Bronchial epithelial cell (primary cell): ENCODE results near the gene HTR4. TPM values are rescaled to one million over a fixed set of nuclear protein-coding genes. Genes with fewer than 3 reads are reported as not detected.
A peak's percentile ranks its signal among the peaks of the same experiment; 100 is the strongest.

ENCODE experiments used
- DNase-seq: peaks from one replicate; pipeline ENCODE4 v3.0.0-alpha.2; 2010; ENCODE audit warnings: low read depth
- FAIRE-seq: peaks from 2 replicates; lab custom pipeline; 2011; peaks lifted over from hg19 to GRCh38; lab: Jason Lieb, UNC
- H3K27me3 ChIP-seq: 2 replicates; pipeline ENCODE4 v1.5.1; 2011; ENCODE audit warnings: low read length; ENCODE audit not compliant: control insufficient read depth, insufficient read depth
- H3K36me3 ChIP-seq: 2 replicates; pipeline ENCODE4 v1.5.1; 2011; ENCODE audit warnings: low read length; ENCODE audit not compliant: control insufficient read depth, insufficient read depth
- H3K4me3 ChIP-seq: 2 replicates; pipeline ENCODE4 v1.5.1; 2011; ENCODE audit warnings: mild to moderate bottlenecking, low read depth, low read length, control low read depth
- total RNA-seq: library from RNA; depleted of rRNA; stranded (reverse); fragments of >200 nt; gene quantifications from 2 replicates; pipeline ENCODE4 v1.2.1, GENCODE V29; 2014
- TF ChIP-seq, protein P1 (sequence below): IDR thresholded peaks from 2 replicates; pipeline ENCODE4 v1.5.1; 2011; ENCODE audit warnings: mild to moderate bottlenecking, moderate library complexity, low read length, control low read depth, inconsistent platforms; ENCODE audit not compliant: insufficient read depth, severe bottlenecking

Gene HTR4
- total RNA-seq, 1 donor from 2014 or later = not detected

DNA sequence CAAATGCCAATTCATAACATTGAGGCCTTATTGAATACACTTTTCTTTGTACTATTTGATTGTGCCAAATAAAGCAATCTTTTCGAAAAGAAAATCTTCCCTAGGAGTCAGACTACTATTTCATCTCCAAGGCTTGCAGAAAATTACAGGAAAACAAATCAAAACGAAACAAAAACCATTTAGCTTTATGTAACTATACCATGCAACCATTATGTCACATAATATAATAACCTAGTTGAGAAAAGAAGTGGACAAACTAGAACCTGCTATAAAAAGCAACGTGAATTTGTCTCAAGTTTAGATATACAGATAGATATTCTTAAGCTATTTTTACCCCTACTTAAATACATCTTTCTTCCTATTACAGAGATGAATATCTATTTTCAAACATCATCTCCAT is 18.0 kb downstream of the HTR4 start:
- TF ChIP-seq, protein P1, sequence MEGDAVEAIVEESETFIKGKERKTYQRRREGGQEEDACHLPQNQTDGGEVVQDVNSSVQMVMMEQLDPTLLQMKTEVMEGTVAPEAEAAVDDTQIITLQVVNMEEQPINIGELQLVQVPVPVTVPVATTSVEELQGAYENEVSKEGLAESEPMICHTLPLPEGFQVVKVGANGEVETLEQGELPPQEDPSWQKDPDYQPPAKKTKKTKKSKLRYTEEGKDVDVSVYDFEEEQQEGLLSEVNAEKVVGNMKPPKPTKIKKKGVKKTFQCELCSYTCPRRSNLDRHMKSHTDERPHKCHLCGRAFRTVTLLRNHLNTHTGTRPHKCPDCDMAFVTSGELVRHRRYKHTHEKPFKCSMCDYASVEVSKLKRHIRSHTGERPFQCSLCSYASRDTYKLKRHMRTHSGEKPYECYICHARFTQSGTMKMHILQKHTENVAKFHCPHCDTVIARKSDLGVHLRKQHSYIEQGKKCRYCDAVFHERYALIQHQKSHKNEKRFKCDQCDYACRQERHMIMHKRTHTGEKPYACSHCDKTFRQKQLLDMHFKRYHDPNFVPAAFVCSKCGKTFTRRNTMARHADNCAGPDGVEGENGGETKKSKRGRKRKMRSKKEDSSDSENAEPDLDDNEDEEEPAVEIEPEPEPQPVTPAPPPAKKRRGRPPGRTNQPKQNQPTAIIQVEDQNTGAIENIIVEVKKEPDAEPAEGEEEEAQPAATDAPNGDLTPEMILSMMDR = no peak
- Histone ChIP-seq H3K4me3 (no peak overlapping the region), H3K36me3 (no peaks in the 10 kb centered on the region), H3K27me3 (peaks cover 1% of the 10 kb centered on the region)
- FAIRE-seq (no peak), DNase-seq (no peak)

DNA sequence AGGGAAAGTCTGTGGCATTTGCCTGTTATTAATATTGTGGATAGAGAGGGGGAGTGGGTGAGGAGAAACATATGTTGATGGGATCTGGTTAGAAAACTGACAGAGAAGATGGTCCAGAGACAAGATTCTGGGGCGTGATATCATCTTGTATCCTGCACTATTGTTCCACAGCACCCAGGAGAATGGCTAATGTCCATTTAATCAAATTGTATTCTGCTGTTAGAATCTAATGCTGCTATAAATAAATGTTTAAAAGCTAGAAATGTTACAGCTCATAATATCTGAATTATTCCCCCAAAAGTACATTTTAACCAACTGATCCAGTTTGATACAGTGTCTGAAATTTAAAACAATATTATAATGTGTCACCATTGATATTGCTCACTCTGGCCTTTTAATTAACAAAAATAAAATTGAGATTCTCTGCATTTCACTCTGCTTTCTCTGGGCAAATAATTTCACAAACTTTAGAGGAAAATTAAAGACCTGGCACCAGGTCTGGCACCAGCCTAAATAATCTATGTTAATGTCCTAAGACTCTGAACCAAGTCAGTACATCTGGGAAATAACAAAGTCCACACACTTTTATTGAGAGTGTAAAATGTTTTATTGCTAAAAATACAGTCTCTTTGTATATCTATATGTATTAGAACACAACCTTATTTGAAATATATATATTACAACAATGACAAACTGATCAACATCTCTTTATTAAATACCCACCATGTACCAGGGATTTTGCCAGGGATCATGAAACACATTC is 18.8 kb downstream of the HTR4 start:
- Histone ChIP-seq H3K36me3 (no peaks in the 10 kb centered on the region), H3K27me3 (peaks cover 1% of the 10 kb centered on the region), H3K4me3 (no peak overlapping the region)
- FAIRE-seq (no peak), DNase-seq (no peak)
- TF ChIP-seq, protein P1 = no peak

DNA sequence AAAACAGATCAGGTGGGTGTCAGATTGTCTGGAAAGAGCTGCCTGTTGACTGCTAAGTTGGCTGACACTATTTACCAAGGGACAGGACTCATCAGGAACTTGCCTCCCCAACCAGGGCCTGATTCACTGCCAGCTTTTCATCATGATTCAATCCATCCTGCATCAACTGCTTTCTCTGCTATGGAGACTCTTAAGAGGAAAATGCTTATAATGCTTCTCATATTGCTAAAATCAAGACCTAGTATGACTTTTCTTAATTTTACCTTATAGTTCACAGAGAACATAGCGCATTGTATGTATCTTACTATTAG is 21.3 kb downstream of the HTR4 start:
- no peak overlapping the region for H3K4me3 ChIP-seq
- H3K36me3 ChIP-seq = no peaks in the 10 kb centered on the region
- TF ChIP-seq, protein P1 = no peak
- DNase-seq = peak; percentile 29
- H3K27me3 ChIP-seq = peaks cover 1% of the 10 kb centered on the region
- FAIRE-seq = no peak

DNA sequence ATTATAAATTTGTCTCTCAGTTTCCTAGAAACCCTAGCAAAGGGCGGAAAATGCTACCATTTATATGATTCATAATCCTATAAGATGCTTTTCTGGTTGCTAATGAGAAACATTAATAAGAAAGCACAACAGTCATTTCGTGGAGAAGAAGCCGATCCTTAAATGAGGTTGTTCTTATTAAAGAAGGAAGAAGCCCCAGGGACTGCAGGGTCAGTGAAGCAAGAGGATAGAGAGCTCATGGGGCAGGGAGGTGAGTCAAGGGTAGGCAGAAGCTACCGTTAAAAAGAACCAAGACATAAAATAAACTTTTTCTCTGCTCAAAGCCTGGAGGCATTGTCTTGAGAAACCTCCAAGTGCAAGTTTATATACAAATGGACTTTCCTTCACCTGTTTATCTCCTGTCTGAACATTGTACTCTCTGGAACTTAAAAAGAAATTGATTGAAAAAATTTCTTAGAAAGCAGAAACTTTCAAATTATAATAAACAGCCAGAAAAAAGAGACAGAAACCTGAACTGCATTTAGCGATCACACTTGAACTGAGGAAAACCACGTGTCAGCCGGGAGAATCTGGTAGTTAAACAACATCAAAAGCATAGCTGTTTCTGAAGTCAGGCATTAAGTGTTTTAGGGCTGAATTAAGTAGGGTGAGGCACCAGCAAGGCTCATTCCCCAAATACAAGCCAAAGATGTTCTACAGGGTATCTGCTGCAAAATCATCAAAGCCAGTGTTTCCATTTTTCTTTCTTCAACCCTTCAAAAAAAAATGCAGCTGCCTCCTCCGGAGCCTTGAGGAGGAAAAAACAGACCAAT is 21.9 kb downstream of the HTR4 start:
- peaks cover 1% of the 10 kb centered on the region for H3K27me3 ChIP-seq
- no peak for DNase-seq
- no peak for FAIRE-seq
- no peak overlapping the region for H3K4me3 ChIP-seq
- TF ChIP-seq, protein P1 = no peak
- no peaks in the 10 kb centered on the region for H3K36me3 ChIP-seq

DNA sequence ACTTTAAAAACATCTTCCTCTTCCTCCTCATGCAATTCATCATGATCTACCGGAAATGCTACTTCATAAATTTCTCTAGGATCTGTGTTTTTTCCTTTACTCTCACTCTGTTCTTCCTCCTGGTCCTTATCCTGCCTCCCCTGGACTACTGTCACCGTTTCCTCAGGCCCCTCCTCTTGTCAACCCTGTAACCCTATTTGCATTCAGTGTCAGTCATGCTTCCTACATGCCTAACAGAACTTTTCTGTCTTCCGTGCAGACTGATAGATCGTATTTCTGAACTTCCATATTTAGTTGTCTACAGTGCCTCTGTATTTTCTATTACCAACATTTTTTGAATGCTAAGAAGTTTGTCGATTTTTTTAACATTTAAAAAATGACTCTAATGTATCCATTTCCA is 27.3 kb downstream of the HTR4 start:
- FAIRE-seq (no peak), DNase-seq (no peak)
- no peaks in the 10 kb centered on the region for H3K36me3 ChIP-seq
- no peaks in the 10 kb centered on the region for H3K27me3 ChIP-seq
- H3K4me3 ChIP-seq = no peak overlapping the region
- TF ChIP-seq, protein P1 = no peak
